Stimulated activated CD4-positive, alpha-beta T cell treated with anti-CD3 and anti-CD28 coated beads, Interleukin-1b, Interleukin-23, amount 100 ng/mL, for 4 hours (primary cell): ENCODE results near the gene ABCB4.

Source experiments
- DNase-seq, 2 donors: peaks; one replicate each; pipeline ENCODE4 v3.0.0-alpha.2; 2020; ENCODE audit warnings: low read depth in 2 of 2

Gene ABCB4

DNA sequence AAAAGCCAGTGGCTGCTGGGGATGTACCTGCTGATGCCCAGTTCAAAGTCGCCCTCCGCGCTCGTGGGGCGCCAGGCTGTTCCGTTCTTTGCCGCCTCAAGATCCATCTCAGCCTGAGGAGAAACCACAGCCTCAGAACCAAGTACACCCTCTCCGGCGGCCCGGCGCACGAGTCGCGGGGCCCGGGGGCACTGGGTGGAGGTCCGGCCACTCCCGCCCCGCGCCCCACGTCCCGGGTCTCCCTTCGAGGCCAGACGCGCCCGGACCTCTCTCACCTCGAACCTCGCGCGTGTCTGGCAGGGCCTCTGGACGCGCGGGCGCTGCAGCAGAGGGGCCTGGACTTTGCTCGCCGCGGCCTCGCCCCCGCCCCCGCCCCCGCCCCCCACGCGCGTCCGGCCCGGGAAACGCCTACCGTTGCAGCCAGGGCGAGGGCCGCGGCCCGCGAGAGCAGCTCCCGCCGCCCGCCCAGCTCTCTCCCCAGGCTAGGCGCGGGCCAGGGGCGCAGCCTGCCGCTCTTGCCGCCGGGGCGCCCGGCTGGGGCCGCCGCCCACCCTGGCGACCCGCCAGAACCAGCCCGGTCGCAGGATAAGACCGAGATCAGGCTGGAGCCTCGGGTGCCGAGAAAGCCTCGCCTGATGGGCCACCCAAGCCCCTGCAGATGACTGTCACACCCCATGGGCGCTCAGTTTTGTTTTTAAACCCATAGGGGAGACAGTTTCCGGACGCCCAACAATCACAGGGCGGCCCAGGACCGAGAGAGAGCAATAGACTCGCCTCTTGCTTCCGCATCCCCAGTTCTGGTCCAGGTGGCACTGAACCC is at the start of gene ABCB4:
Gene ABCB4 (minus strand): TSS at position 322 of the 820 bp plus-strand sequence. CDS start 215 bp downstream, at position 107.
- no peak for DNase-seq

DNA sequence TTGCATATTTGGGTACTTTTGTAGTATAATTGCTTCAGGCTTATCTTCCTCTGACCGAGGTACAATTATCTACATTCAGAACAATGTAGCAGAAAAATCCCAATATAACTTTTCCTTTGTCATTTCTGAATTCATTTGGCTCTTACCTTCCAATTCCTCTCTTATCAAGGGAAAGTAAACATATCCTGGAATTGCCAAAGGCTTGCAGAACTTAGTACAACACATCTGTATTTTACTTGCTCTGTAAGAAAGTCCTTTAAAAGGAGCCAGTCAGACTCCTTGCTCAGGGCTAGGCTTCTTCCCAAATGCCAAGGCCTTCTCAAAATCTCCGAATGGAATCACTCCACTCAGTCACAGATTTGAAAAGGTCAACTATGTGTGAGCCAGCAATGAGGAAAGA is 43.3 kb upstream of the ABCB4 start:
- no peak for DNase-seq

DNA sequence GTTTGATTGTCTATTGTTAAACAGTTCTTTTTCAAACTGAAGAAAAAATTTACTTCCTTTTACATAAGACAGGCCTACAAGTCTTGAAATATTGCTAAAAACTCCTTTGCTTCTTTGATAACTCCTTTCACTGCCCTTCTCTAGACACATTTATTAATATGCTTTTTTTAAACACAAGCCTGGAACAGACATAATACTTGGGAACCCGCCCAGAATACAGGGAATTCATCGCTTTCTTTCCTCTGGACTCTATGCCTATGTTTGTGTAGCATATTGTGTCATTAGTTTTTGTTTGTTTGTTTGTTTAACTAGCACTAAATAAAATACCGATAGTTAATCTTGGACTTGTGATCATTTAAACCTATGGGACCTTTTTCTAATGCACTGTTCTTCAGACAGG is 42.4 kb upstream of the ABCB4 start:
- DNase-seq: no peak

DNA sequence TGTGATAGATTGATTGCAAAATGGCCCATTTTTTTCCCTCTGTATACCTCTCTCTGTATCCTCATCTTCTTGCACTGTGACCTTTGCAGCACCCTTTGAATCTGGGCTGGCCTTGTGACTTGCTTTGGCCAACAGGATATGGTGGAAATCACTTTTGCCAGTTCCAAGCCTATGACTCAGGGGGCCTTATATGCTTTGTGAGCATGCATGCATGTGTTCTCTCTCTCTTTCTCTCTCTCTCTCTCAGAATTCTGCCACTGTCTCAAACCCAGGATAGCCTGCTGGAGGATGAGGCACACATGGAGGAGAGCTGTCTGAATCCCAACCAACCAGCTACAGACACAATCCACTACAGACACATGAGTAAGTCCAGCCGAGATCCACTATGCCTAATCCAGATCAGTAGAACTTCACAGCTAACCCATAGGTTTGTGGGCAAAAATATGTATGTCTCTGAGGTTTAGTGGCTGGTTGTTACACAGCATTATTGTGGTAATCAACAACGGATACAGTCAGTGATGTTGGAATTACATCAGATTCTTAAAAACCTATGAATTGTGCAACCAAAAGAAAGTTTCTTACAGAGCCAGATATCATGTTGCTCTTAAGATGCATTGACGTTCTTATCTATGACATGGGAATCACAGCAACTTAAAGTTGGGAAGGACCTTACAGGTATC is 41.8 kb upstream of the ABCB4 start:
- DNase-seq: no peak

DNA sequence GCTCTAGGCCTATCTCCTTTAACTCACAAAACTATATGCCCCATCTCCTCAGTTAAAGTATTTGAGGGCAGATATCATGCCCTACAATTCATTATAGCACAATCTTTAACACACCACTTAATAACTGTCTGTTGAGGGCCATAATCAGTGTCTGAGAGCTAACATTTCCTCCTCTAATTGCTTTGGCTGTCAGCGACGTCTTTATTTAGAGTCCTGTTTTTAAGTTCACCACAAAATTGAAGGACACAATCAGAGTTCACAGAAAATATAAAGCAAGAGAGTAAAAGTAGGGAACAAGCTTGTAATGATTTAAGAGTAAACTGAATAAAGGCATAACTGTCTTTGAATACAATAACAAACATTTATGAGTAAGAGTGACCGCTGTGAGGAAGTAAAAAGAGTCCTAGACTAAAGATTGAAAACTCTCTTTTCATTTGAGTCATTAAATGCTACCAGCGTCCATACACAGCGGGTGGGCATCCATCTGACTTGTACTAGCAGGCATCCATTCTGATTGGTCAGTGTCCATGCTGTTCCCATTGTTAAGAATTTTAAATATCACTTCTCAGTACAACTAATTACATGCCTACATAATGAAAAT is 38.4 kb upstream of the ABCB4 start:
- no peak for DNase-seq

DNA sequence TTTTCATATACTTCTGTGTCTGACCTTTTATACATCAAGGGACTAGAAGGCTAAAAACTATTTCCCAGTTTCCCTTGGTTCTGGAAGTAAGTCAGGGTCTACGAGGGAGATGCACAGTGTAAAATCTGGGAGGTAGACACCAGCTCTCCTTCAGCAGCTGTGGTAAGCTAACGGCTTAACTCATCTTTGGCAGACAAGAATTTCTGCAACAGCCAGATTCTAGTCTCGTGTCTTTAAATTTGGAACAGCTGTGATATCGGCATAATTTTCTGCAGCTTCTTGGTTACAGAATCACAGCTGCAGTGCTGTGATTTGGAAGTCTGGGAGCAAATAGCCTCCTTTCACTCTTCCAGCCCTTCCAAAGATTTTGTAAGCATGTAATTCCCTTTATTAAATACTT is 37.4 kb upstream of the ABCB4 start:
- DNase-seq: no peak

DNA sequence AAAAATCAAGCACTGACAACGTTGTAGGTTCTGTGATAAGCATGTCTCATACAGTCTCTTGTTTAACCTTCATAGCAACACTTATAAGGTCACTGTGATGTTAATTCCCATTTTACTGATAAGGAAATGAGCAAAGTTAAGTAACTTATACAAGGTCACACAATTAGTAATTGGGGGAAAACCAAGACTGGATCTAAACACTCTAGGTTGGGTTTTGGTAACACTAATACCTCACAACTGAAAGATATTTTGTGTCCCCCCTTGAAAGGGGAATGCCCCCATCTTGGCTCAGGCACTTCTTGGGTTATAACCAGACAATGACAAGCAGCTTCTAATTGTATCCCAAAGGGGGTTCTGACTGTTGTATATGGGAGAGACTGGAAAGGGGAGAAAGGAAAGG is 36.0 kb upstream of the ABCB4 start:
- DNase-seq: no peak

DNA sequence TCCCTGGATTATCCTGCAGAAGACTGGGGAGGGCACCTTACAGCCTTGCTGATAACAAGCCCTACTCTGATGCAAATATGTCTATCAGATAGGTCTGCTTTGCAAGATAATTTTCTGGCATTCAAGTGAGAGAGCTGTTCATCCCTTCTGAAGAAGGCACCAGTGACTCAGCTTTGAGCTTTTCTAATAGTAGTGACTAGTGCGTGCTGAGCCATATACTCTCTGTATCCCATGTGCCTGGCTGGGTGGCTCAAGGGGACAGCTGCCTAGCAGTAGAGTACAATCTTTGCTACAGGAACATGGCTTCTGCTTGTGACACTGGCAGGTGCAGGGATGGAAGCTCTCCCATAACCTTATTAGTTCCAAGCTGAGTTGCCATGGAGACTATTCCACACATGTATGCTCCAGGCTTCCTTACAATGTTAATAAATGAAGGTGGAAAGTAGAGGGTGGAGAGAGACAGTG is 35.0 kb upstream of the ABCB4 start:
- no peak for DNase-seq

DNA sequence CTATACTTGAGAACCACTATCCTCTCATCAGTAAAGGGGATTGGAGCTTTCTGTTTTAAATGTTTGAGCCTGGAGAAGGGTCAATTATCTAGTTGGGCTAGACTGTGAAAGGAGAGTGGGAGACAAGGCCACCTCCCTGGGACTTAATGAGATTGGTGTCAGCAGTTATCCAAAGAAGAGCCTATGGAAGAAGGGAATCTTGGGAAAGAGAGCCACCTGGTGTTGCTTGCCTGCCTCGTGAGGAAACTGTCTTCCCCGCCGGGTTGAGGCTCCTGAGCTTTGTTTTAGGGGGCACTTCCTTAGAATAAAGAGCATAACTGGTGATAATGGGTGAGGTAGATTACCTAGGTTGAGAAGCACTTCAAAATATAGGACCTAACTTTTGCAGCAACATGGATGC is 32.0 kb upstream of the ABCB4 start:
- DNase-seq: no peak

DNA sequence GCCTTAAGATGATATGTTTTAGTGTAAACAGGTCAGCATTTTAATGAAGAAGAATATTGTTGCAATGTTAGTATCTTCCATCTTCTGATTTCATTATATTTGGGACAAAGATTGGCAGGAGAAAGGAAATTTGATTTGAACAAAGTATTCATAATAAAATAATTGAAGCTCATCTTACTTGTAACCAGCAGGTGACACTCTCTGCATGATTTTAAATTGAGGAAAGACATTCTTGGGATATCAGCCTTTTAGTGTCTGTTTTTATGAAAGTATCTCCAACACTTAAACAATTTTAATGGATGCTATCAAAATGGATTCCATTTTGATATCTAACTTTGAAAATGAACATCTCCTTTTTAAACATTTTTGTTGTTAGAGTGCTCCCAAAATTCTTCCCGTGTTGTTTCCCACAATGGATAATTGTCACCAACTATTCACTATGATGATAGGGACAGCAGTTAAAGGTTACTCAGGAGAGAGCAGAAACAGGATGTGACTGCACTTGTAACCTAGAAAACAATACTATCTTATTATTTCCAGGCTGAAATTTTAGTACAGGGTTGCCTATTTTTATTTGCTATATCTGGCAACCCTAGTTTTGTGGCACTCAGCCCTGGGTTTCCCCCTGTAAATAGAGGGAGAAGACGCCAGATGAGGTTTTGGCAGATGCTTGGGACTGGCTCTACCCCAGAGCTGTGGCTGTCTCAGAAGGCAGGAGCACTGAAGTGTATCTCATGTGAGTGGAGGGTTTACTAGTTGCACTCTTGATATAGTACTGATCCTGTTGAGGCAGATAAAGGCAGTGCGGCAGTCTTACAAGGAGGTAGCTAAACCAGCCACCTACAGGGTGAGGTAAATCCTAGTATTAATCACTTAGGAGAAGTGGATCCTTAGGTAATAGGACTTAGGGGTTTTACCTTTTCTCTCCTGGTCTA is 31.0 kb upstream of the ABCB4 start:
- no peak for DNase-seq

DNA sequence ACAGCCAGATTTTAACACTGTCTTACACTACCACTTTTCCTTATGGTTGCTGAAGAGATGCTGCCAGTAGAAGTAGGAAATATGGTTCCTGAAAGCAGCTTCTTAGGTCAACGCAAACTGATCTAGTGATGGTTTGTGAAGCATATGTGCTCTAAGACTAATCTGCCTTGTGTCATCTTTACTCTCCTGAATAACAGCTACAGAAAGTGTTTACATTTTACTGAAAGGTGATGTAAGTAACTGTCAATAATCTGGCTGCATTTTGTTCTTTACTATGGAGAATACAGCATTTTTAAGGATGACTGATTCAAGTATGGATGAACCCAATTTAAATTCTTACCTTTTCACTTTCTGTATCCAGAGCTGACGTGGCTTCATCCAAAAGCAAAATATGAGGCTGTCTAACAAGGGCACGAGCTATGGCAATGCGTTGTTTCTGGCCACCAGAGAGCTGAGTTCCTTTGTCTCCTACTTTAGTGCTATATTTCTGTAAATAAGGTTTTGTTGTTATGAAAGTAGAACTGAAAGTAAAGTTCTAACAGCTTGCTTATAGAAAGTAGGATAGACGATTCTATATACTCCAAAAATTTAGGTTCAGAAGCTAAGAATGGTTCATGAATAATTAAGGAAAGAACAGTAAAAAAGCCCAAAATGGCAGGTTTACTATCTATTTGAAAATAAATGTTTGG is 30.2 kb upstream of the ABCB4 start:
- no peak for DNase-seq

DNA sequence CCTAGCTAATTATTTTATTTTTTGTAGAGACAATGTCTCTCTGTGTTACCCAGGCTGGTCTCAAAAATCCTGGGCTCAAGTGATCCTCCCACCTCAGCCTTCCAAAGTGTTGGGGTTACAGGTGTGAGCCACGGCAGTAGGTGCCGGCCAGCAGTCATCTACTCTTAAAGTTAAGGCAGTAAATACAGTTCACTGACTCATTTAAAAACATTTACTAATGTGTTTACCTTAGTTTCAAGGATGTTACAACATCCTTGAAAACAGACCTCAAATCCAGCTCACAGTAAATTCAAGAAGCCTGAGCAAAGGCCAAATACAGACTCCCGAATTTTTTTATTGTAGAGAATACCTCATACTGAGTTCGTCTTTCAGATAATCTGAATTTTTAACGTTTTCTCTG is 29.6 kb upstream of the ABCB4 start:
- DNase-seq: no peak

DNA sequence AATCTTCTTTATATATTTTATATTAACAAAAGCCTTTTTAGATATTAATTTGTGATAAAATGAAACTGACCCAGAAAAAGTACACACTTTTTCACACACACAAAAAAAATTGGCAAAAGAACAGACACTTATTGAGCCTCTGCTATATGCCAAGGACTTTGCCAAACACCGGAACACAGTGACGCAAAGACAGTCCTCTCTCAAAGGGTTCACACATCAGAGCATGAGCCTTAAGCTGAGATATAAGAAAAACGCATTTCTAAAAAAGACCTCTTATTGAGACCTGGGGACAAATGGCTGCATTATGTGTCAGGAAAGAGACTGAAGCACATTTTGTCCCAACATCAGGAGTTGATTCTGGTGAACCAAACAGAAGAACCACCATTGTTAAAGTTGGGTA is 24.0 kb upstream of the ABCB4 start:
- no peak for DNase-seq

DNA sequence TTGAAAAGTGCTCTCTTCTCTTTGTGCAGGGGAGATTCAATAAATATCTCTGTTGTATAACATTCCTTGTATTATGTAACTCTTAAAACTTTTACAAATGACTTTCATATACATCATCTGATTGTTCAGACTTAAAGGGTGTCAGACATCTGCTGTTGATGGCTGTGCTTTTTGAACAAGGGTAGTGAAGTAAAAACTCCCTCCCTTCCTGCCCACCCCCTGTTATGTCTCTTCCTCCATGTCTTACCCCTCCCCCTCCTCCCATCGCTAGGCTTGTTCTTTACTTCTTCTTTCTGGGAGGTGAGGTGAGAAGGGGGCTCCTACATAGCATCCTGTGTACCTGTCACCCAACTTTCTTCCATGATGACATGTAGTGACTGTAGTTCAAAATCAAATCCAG is 23.4 kb upstream of the ABCB4 start:
- no peak for DNase-seq

DNA sequence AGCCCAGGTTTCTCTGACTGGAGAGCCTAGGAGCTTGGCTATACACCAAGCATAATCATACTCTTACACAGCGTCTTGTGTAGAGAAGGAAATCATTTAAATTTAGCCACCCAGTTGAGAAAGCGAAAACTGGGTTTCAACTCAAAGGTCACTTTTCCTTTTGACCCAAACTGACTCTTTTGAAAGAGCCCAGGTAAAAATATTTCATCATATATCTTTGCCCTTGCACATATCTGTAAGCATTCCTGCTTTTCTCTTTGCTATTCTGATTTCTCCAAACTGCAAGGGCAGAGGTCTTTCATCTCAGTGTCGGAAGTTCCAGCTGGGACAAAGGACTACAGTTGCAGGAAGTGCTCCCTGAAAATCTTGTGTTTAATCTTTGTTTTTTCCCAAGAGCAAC is 22.0 kb upstream of the ABCB4 start:
- DNase-seq: no peak

DNA sequence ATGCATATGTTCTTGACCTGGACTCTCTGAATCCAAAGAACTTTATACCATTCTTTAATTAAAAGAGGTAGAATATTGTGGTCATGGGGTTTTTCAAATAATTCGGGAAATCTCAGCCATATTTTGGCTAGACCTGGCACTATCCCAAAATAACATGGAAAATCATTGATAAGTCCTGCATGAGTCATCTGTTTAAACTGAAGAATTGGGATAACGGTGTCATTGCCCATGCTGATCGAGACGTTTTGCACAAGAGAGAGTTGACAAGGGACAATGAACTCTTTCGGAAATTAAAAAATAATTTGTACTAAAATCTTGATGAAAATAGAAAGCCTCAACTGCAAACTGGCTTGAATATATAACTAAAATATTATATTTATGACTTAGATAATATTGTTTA is 19.9 kb upstream of the ABCB4 start:
- DNase-seq: no peak

DNA sequence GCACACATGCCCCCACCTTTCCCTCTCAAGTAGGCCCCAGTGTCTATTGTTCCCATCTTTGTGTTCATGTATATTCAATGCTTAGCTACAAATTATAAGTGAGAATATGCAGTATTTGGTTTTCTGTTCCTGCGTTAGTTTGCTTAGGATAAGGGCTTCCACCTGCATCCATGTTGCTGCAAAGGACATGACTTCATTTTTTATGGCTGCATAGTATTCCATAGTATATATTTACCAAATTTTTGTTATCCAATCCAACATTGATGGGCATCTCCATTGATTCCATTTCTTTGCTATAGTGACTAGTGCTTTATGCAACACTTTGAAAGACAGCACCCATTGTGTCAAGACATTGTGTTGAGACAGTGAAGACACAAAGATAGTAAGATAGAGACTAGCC is 19.0 kb upstream of the ABCB4 start:
- DNase-seq: no peak

DNA sequence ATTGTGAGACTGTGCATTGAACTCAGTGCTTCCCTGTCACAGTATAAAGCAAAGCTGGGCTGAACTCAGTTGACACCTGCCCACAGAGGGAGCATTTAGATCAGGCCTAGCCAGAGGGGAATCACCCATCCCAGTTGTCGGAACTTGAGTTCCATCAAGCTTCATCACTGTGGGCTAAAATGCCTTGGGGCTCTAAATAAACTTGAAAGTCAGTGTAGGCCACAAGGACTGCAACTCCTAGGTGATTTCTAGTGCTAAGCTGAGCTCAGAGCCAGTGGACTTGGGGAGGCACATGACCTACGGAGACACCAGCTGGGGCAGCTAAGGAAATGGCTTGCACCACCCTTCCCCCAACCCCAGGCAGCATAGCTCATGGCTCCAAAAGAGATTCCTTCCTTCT is 7.7 kb upstream of the ABCB4 start:
- no peak for DNase-seq

DNA sequence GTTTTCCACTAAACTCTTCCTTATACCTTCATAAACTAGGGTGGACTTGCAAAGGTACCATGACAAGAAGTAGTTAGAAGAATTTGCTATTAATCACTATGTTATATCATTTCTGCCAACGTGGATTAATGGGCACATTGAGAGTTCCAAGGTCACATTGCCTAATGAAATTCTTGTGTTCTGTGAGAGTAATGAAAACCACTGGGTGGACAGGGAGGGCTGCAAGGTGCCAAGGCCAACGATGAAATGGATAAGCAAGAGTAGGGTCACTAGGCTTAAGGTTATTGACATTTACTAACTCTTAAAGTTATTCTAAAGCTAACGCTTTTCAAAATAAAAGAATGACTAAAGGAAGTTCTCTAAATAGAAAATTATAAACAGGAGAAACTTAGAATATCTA is 6.6 kb upstream of the ABCB4 start:
- DNase-seq: no peak

DNA sequence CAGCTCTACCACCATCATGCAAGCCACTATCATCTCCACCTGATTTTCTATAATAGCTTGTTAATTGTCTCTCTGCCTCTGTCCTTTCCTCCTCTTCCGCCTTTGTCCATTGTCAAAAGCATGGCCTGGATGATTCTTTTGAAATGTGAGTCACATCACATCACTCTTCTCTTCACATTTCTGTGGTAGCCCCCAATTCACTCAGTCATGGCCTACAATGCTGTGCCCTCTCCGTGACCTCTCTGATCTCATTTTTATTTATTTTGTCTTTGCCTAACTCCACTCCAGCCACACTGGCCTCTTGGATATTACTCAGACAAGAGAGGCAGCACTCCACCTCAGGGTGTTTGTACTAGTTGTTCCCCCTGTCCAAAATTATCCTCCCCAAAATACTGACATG is 4.9 kb upstream of the ABCB4 start:
- no peak for DNase-seq

DNA sequence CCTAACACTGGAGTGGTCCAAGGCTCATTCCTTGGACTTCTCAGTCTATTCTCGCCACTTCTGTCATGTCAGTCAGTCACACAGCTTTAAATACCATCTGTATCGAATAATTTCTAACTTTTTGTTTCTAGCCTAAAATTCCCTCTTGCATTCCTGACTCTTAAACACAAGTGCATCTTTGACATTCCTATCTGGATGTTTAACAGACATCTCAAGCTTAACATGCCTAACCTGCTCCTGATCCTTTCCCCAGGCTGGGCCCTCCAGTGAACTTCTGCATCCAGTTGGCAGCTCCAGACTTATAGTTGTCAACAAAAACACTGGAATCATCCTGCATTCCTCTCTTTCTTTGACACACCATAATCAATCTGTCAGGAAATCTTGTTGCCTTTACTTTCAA is 4.5 kb upstream of the ABCB4 start:
- no peak for DNase-seq
